ENCODE data around the gene ZNF583. TPM values are rescaled to one million over a fixed set of nuclear protein-coding genes. Genes with fewer than 3 reads are reported as not detected.

Gene ZNF583
- total RNA-seq, 1 donor from 2014 or later: 4.5 TPM

- Histone ChIP-seq H3K36me3 (peaks cover 22% of the 10 kb centered on the region), H3K9ac (no peak overlapping the region), H3K27ac (no peak overlapping the region), H3K4me2 (no peak overlapping the region), H3K4me3 (no peak overlapping the region), H4K20me1 (ENCODE audit: low read depth) (no peaks in the 10 kb centered on the region), H3K4me1 (no peaks in the 10 kb centered on the region), H2AFZ (replicated peaks) (no peak overlapping the region), H3F3A (ENCODE audit: low read depth) (peaks cover 6% of the 10 kb centered on the region), H3K79me2 (ENCODE audit: low read depth) (peaks cover 28% of the 10 kb centered on the region), H3K27me3 (no peaks in the 10 kb centered on the region), H3K9me3 (ENCODE audit: low read depth) (peaks cover 10% of the 10 kb centered on the region)
- TF ChIP-seq EZH2phosphoT487 (IDR thresholded peaks at IDR 0.05): no peak
- no peak for TF ChIP-seq CTCF (IDR thresholded peaks at IDR 0.05)
- no peak for TF ChIP-seq EZH2 (IDR thresholded peaks at IDR 0.05)
- Mint-ChIP-seq H3K9me3 (peaks cover 45% of the 10 kb centered on the region), H3K27ac (no peak overlapping the region), H3K27me3 (ENCODE audit: insufficient read depth, low read depth) (no peaks in the 10 kb centered on the region), H3K4me1 (no peaks in the 10 kb centered on the region), H3K4me3 (no peak overlapping the region), H3K36me3 (peaks cover 4% of the 10 kb centered on the region)
- DNase-seq (ENCODE audit: low spot score): no peak
These were observed 31.9 kb upstream of the ZNF583 start for GRCh38 chr19:56372281-56372680.

- no peaks in the 10 kb centered on the region for H3K4me1 Mint-ChIP-seq
- H3K9me3 ChIP-seq (ENCODE audit: low read depth): peaks cover 9% of the 10 kb centered on the region
These were observed 26.8 kb upstream of the ZNF583 start for GRCh38 chr19:56377105-56377924.

GRCh38 chr19:56383826-56384605, 20.1 kb upstream of the ZNF583 start:
- no peak overlapping the region for H3K27ac Mint-ChIP-seq
- no peak overlapping the region for H3K4me3 Mint-ChIP-seq
- no peak overlapping the region for H3K4me3 ChIP-seq
- no peak for DNase-seq (ENCODE audit: low spot score)
- H3K4me1 Mint-ChIP-seq: no peaks in the 10 kb centered on the region
- H3K79me2 ChIP-seq (ENCODE audit: low read depth): no peaks in the 10 kb centered on the region
- TF ChIP-seq EZH2 (IDR thresholded peaks at IDR 0.05): no peak
- TF ChIP-seq EZH2phosphoT487 (IDR thresholded peaks at IDR 0.05): no peak
- TF ChIP-seq CTCF (IDR thresholded peaks at IDR 0.05): no peak
- H3K36me3 ChIP-seq: peaks cover 27% of the 10 kb centered on the region
- H3K36me3 Mint-ChIP-seq: peaks cover 32% of the 10 kb centered on the region
- H2AFZ ChIP-seq (replicated peaks): no peak overlapping the region
- H3K4me1 ChIP-seq: no peaks in the 10 kb centered on the region
- H3K9me3 Mint-ChIP-seq: peaks cover 48% of the 10 kb centered on the region
- peaks cover 24% of the 10 kb centered on the region for H3K9me3 ChIP-seq (ENCODE audit: low read depth)
- H3K9ac ChIP-seq: no peak overlapping the region
- no peaks in the 10 kb centered on the region for H3K27me3 Mint-ChIP-seq (ENCODE audit: insufficient read depth, low read depth)
- no peaks in the 10 kb centered on the region for H4K20me1 ChIP-seq (ENCODE audit: low read depth)
- no peaks in the 10 kb centered on the region for H3K27me3 ChIP-seq
- H3K4me2 ChIP-seq: no peak overlapping the region
- no peaks in the 10 kb centered on the region for H3F3A ChIP-seq (ENCODE audit: low read depth)
- H3K27ac ChIP-seq: no peak overlapping the region

More at GRCh38 chr19:56377105-56377924, 26.8 kb upstream of the ZNF583 start:
- Histone ChIP-seq H3K4me3 (no peak overlapping the region), H3K36me3 (peaks cover 37% of the 10 kb centered on the region), H3K27me3 (no peaks in the 10 kb centered on the region), H3K27ac (no peak overlapping the region), H4K20me1 (ENCODE audit: low read depth) (no peaks in the 10 kb centered on the region), H2AFZ (replicated peaks) (no peak overlapping the region), H3K79me2 (ENCODE audit: low read depth) (no peaks in the 10 kb centered on the region), H3K4me2 (no peak overlapping the region), H3F3A (ENCODE audit: low read depth) (no peaks in the 10 kb centered on the region), H3K9ac (no peak overlapping the region), H3K4me1 (no peaks in the 10 kb centered on the region)
- Mint-ChIP-seq H3K9me3 (peaks cover 59% of the 10 kb centered on the region), H3K36me3 (peaks cover 4% of the 10 kb centered on the region), H3K27ac (no peak overlapping the region), H3K27me3 (ENCODE audit: insufficient read depth, low read depth) (no peaks in the 10 kb centered on the region), H3K4me3 (no peak overlapping the region)
- TF ChIP-seq EZH2 (IDR thresholded peaks at IDR 0.05): no peak
- TF ChIP-seq EZH2phosphoT487 (IDR thresholded peaks at IDR 0.05): no peak
- no peak for TF ChIP-seq CTCF (IDR thresholded peaks at IDR 0.05)
- no peak for DNase-seq (ENCODE audit: low spot score)
